ENCODE measurements around the gene KIF26A. TPM values are rescaled to one million over a fixed set of nuclear protein-coding genes. Genes with fewer than 3 reads are reported as not detected.

Gene KIF26A
- total RNA-seq, 1 donor from 2014 or later: 0.26 TPM

- peaks cover 1% of the 10 kb centered on the region for H3K27me3 ChIP-seq (ENCODE audit: control insufficient read depth, insufficient read depth, low read length)
- no peak for FAIRE-seq
- no peak for DNase-seq (ENCODE audit: low read depth)
- no peak overlapping the region for H3K4me3 ChIP-seq (ENCODE audit: low read depth, low read length)
- no peak for TF ChIP-seq CTCF (IDR thresholded peaks at IDR 0.05; ENCODE audit: insufficient read depth, low read length, severe bottlenecking)
- no peaks in the 10 kb centered on the region for H3K36me3 ChIP-seq (ENCODE audit: control insufficient read depth, insufficient read depth, low read length)
These were observed 26.9 kb upstream of the KIF26A start for GRCh38 chr14:104111301-104112112.

- peaks cover 1% of the 10 kb centered on the region for H3K27me3 ChIP-seq (ENCODE audit: control insufficient read depth, insufficient read depth, low read length)
- H3K36me3 ChIP-seq (ENCODE audit: control insufficient read depth, insufficient read depth, low read length): no peaks in the 10 kb centered on the region
- FAIRE-seq (no peak), DNase-seq (ENCODE audit: low read depth) (no peak)
- no peak for TF ChIP-seq CTCF (IDR thresholded peaks at IDR 0.05; ENCODE audit: insufficient read depth, low read length, severe bottlenecking)
- H3K4me3 ChIP-seq (ENCODE audit: low read depth, low read length): no peak overlapping the region
These were observed 26.3 kb upstream of the KIF26A start for GRCh38 chr14:104112113-104112505.

GRCh38 chr14:104112609-104113571 is 25.5 kb upstream of the KIF26A start:
- H3K36me3 ChIP-seq (ENCODE audit: control insufficient read depth, insufficient read depth, low read length): no peaks in the 10 kb centered on the region
- TF ChIP-seq CTCF (IDR thresholded peaks at IDR 0.05; ENCODE audit: insufficient read depth, low read length, severe bottlenecking): no peak
- no peak for DNase-seq (ENCODE audit: low read depth)
- peaks cover 1% of the 10 kb centered on the region for H3K27me3 ChIP-seq (ENCODE audit: control insufficient read depth, insufficient read depth, low read length)
- no peak for FAIRE-seq
- no peak overlapping the region for H3K4me3 ChIP-seq (ENCODE audit: low read depth, low read length)

GRCh38 chr14:104113631-104114420 is 24.6 kb upstream of the KIF26A start:
- peak; percentile 41 for DNase-seq (ENCODE audit: low read depth)
- FAIRE-seq: no peak
- H3K4me3 ChIP-seq (ENCODE audit: low read depth, low read length): no peak overlapping the region
- no peak for TF ChIP-seq CTCF (IDR thresholded peaks at IDR 0.05; ENCODE audit: insufficient read depth, low read length, severe bottlenecking)
- no peaks in the 10 kb centered on the region for H3K36me3 ChIP-seq (ENCODE audit: control insufficient read depth, insufficient read depth, low read length)
- H3K27me3 ChIP-seq (ENCODE audit: control insufficient read depth, insufficient read depth, low read length): peaks cover 1% of the 10 kb centered on the region

DNA sequence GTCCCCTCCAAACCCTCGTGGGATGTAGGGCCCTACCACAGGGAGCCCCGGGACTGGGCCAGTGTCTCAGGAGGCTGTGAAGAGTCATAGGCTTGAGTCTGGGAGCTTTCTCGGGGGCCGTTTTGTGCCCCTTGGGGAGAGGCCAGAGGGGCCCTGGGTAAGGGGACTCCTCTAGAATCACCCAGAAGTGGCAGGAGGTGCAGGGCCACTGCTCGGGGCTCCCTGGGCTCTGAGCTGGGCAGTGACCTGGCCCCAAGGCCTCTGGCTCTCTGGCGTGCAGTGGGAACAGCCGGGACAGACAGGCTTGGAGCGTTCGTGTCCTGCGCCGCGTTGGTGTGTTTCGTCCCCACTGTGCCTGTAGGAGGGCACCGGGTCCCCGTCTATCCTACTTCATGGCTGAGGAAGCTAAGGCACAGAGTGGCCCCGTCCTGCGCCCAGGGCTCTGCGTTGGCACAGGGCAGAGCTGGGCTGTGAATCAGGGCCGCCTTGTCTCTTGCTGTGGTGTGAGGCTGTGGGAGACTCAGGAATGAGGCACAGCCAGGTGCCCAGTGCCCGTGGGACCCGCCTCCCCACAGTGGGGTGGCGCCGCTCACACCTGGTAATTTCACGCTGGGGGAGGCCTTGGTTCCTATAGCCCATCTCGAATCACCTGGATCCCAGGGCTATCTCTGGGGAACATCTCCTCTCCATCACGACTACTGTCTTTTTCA is 23.8 kb upstream of the KIF26A start:
- FAIRE-seq (no peak), DNase-seq (ENCODE audit: low read depth) (no peak)

More for the DNA sequence above, 23.8 kb upstream of the KIF26A start:
- no peaks in the 10 kb centered on the region for H3K36me3 ChIP-seq (ENCODE audit: control insufficient read depth, insufficient read depth, low read length)
- no peak overlapping the region for H3K4me3 ChIP-seq (ENCODE audit: low read depth, low read length)
- TF ChIP-seq CTCF (IDR thresholded peaks at IDR 0.05; ENCODE audit: insufficient read depth, low read length, severe bottlenecking): no peak
- peaks cover 1% of the 10 kb centered on the region for H3K27me3 ChIP-seq (ENCODE audit: control insufficient read depth, insufficient read depth, low read length)

Measured in bronchial epithelial cell (primary cell).